HG03045 (cell line): ENCODE measurements around the gene DLGAP1.

Source experiments
- ATAC-seq: cut with Tn5 transposase; IDR thresholded peaks from one replicate; pipeline ENCODE4 v1.9.1; 2021; ENCODE audit warnings: mild to moderate bottlenecking, moderate library complexity; ENCODE audit not compliant: unreplicated experiment

The DLGAP1 gene

GRCh38 chr18:3910512-3910911, 544.6 kb downstream of the DLGAP1 start:
- no peak for ATAC-seq

- ATAC-seq: no peak
Measured at GRCh38 chr18:3907955-3908354, 547.2 kb downstream of the DLGAP1 start.

GRCh38 chr18:3906116-3906750, 548.9 kb downstream of the DLGAP1 start:
- no peak for ATAC-seq

- ATAC-seq: no peak
Measured at GRCh38 chr18:3903337-3903736, 551.8 kb downstream of the DLGAP1 start.

- ATAC-seq: no peak
Measured at GRCh38 chr18:3902676-3903075, 552.4 kb downstream of the DLGAP1 start.

- ATAC-seq: no peak
Measured at GRCh38 chr18:3901811-3902210, 553.3 kb downstream of the DLGAP1 start.

GRCh38 chr18:3901042-3901441, 554.1 kb downstream of the DLGAP1 start:
- no peak for ATAC-seq

GRCh38 chr18:3900327-3900726, 554.8 kb downstream of the DLGAP1 start:
- no peak for ATAC-seq

GRCh38 chr18:3898861-3899613, 556.1 kb downstream of the DLGAP1 start:
- no peak for ATAC-seq

- no peak for ATAC-seq
Measured at GRCh38 chr18:3892152-3892551, 563.0 kb downstream of the DLGAP1 start.

GRCh38 chr18:3891245-3891644, 563.9 kb downstream of the DLGAP1 start:
- no peak for ATAC-seq

- ATAC-seq: no peak
Measured at GRCh38 chr18:3889803-3890202, 565.3 kb downstream of the DLGAP1 start.

- ATAC-seq: no peak
Measured at GRCh38 chr18:3889121-3889520, 566.0 kb downstream of the DLGAP1 start.

GRCh38 chr18:3886575-3887322, 568.4 kb downstream of the DLGAP1 start:
- no peak for ATAC-seq

- ATAC-seq: no peak
Measured at GRCh38 chr18:3885209-3885792, 569.8 kb downstream of the DLGAP1 start.

- ATAC-seq: no peak
Measured at GRCh38 chr18:3879836-3880120, 575.3 kb downstream of the DLGAP1 start.

- ATAC-seq: no peak
Measured at GRCh38 chr18:3879114-3879835, 575.8 kb downstream of the DLGAP1 start.

GRCh38 chr18:3878401-3878800, 576.7 kb downstream of the DLGAP1 start:
- ATAC-seq: no peak

- no peak for ATAC-seq
Measured at GRCh38 chr18:3877678-3878077, 577.4 kb downstream of the DLGAP1 start.

GRCh38 chr18:3875961-3876360, 579.1 kb downstream of the DLGAP1 start:
- ATAC-seq: no peak

- no peak for ATAC-seq
Measured at GRCh38 chr18:3875376-3875775, 579.7 kb downstream of the DLGAP1 start.
